Measurements from ENCODE around the gene FBLIM1. TPM values are rescaled to one million over a fixed set of nuclear protein-coding genes. Genes with fewer than 3 reads are reported as not detected.

The FBLIM1 gene
- total RNA-seq, 1 experiment from 2014 or later: 25.6 TPM

- no peak for DNase-seq
- peaks cover 8% of the 10 kb centered on the region for H3K36me3 Mint-ChIP-seq (ENCODE audit: insufficient read depth, unreplicated experiment)
- no peaks in the 10 kb centered on the region for H3K9me3 Mint-ChIP-seq (ENCODE audit: low read depth, unreplicated experiment)
- BruUV-seq (replicated peaks): no TSS peak
- H3K27me3 Mint-ChIP-seq (ENCODE audit: unreplicated experiment): no peaks in the 10 kb centered on the region
- TF ChIP-seq CTCF (IDR thresholded peaks at IDR 0.05; ENCODE audit: unreplicated experiment): no peak
- H3K4me3 Mint-ChIP-seq (ENCODE audit: low read depth, unreplicated experiment): no peak overlapping the region
- no peaks in the 10 kb centered on the region for H3K4me1 Mint-ChIP-seq (ENCODE audit: low read depth, unreplicated experiment)
- CTCF ChIA-PET: no interaction called here
- no peak overlapping the region for H3K27ac Mint-ChIP-seq (ENCODE audit: unreplicated experiment)
- intact Hi-C loops (cut with micrococcal nuclease; ENCODE audit: unreplicated experiment): no loop called here
These were observed 32.1 kb upstream of the FBLIM1 start for GRCh38 chr1:15726508-15726907.

- BruUV-seq (replicated peaks): no TSS peak
- CTCF ChIA-PET: no interaction called here
These were observed 31.6 kb upstream of the FBLIM1 start for GRCh38 chr1:15727021-15727420.

GRCh38 chr1:15727424-15727823, 31.2 kb upstream of the FBLIM1 start:
- Mint-ChIP-seq H3K4me3 (ENCODE audit: low read depth, unreplicated experiment) (no peak overlapping the region), H3K9me3 (ENCODE audit: low read depth, unreplicated experiment) (no peaks in the 10 kb centered on the region), H3K27me3 (ENCODE audit: unreplicated experiment) (no peaks in the 10 kb centered on the region), H3K4me1 (ENCODE audit: low read depth, unreplicated experiment) (no peaks in the 10 kb centered on the region), H3K27ac (ENCODE audit: unreplicated experiment) (no peak overlapping the region), H3K36me3 (ENCODE audit: insufficient read depth, unreplicated experiment) (peaks cover 7% of the 10 kb centered on the region)
- CTCF ChIA-PET: no interaction called here
- DNase-seq: no peak
- no TSS peak for BruUV-seq (replicated peaks)
- TF ChIP-seq CTCF (IDR thresholded peaks at IDR 0.05; ENCODE audit: unreplicated experiment): no peak
- intact Hi-C loops (cut with micrococcal nuclease; ENCODE audit: unreplicated experiment): no loop called here

More at GRCh38 chr1:15727021-15727420, 31.6 kb upstream of the FBLIM1 start:
- intact Hi-C loops (cut with micrococcal nuclease; ENCODE audit: unreplicated experiment): no loop called here
- Mint-ChIP-seq H3K9me3 (ENCODE audit: low read depth, unreplicated experiment) (no peaks in the 10 kb centered on the region), H3K27ac (ENCODE audit: unreplicated experiment) (no peak overlapping the region), H3K4me3 (ENCODE audit: low read depth, unreplicated experiment) (no peak overlapping the region), H3K27me3 (ENCODE audit: unreplicated experiment) (no peaks in the 10 kb centered on the region), H3K36me3 (ENCODE audit: insufficient read depth, unreplicated experiment) (peaks cover 7% of the 10 kb centered on the region), H3K4me1 (ENCODE audit: low read depth, unreplicated experiment) (no peaks in the 10 kb centered on the region)
- DNase-seq: no peak
- TF ChIP-seq CTCF (IDR thresholded peaks at IDR 0.05; ENCODE audit: unreplicated experiment): no peak

- CTCF ChIA-PET: no interaction called here
- Mint-ChIP-seq H3K27me3 (ENCODE audit: unreplicated experiment) (no peaks in the 10 kb centered on the region), H3K27ac (ENCODE audit: unreplicated experiment) (no peak overlapping the region), H3K4me1 (ENCODE audit: low read depth, unreplicated experiment) (no peaks in the 10 kb centered on the region), H3K4me3 (ENCODE audit: low read depth, unreplicated experiment) (no peak overlapping the region), H3K36me3 (ENCODE audit: insufficient read depth, unreplicated experiment) (peaks cover 7% of the 10 kb centered on the region), H3K9me3 (ENCODE audit: low read depth, unreplicated experiment) (no peaks in the 10 kb centered on the region)
- intact Hi-C loops (cut with micrococcal nuclease; ENCODE audit: unreplicated experiment): no loop called here
- DNase-seq: no peak
- TF ChIP-seq CTCF (IDR thresholded peaks at IDR 0.05; ENCODE audit: unreplicated experiment): no peak
- BruUV-seq (replicated peaks): no TSS peak
These were observed 30.6 kb upstream of the FBLIM1 start for GRCh38 chr1:15727866-15728534.

All from Calu3 (cell line).